HepG2 (cell line): ENCODE results near the gene GAPT. TPM values are rescaled to one million over a fixed set of nuclear protein-coding genes. Genes with fewer than 3 reads are reported as not detected.

Source experiments
- ATAC-seq: fragments of 200-7000 bp; cut with Tn5 transposase; 3 replicates; pipeline ENCODE4 v1.9.1; 2020; ENCODE audit warnings: mild to moderate bottlenecking, moderate library complexity
- BruUV-seq: library from RNA; stranded (reverse); fragments of 400-500 nt; replicated peaks from 2 replicates; lab custom pipeline; 2021; lab: Mats Ljungman, UMichigan
- CTCF ChIA-PET: fragments of 300-600 bp; formaldehyde crosslinking; extraction: SDS; loops from one replicate; lab custom pipeline; 2021; ENCODE audit warnings: low total read pairs, inconsistent platforms, low intra/inter-chr PET ratio; lab: Yijun Ruan, JAX
- POLR2A ChIA-PET: fragments of 350-600 bp; sonication (Branson Sonifier 250); formaldehyde crosslinking; loops from one replicate; lab custom pipeline; 2020; ENCODE audit warnings: antibody characterized with exemption, inconsistent platforms; lab: Yijun Ruan, JAX
- DNase-seq: peaks from one replicate; pipeline ENCODE4 v3.0.0-alpha.2; 2015; ENCODE audit warnings: low spot score
- FAIRE-seq: peaks from 3 replicates; lab custom pipeline; 2011; peaks lifted over from hg19 to GRCh38; lab: Jason Lieb, UNC
- H2AFZ ChIP-seq: one replicate; pipeline ENCODE4 v1.6.1; 2011; ENCODE audit warnings: low read length, inconsistent platforms
- H3K27ac ChIP-seq: fragments of 300-600 bp; 3 replicates; pipeline ENCODE4 v1.8.0; 2011; ENCODE audit warnings: mixed run types, mild to moderate bottlenecking, mixed read lengths, low read length, inconsistent platforms; ENCODE audit not compliant: insufficient read depth; ENCODE audit errors: extremely low read length
- H3K27me3 ChIP-seq, 2 experiments: fragments of 200-600 bp in 1 of 2; 2 replicates in 1 of 2; 3 replicates in 1 of 2; pipeline versions ENCODE4 v1.6.0 to v1.8.0; 2011; ENCODE audit warnings: low read length in 2 of 2, mild to moderate bottlenecking in 2 of 2, moderate library complexity in 2 of 2, inconsistent platforms in 1 of 2; ENCODE audit not compliant: insufficient read depth in 2 of 2, control insufficient read depth in 1 of 2
- H3K36me3 ChIP-seq, 2 experiments: fragments of 200-600 bp in 1 of 2; replicated peaks in 1 of 2; 2 replicates in 1 of 2; 3 replicates in 1 of 2; pipeline versions ENCODE4 v1.5.1 to v1.8.0; 2011; ENCODE audit warnings: low read length in 2 of 2, inconsistent platforms in 1 of 2; ENCODE audit not compliant: insufficient read depth in 2 of 2, control insufficient read depth in 1 of 2
- H3K4me1 ChIP-seq: 2 replicates; pipeline ENCODE4 v1.5.1; 2012; ENCODE audit warnings: low read length, inconsistent platforms; ENCODE audit not compliant: insufficient read depth
- H3K4me2 ChIP-seq: 2 replicates; pipeline ENCODE4 v1.6.0; 2011; ENCODE audit warnings: low read depth, low read length, inconsistent platforms
- H3K4me3 ChIP-seq, 3 experiments: fragments of 200-600 bp in 1 of 3; sonication (generic), shearing (Covaris generic) in 1 of 3; replicated peaks in 1 of 3; 2 replicates each; pipeline ENCODE4 v1.5.1; 2011 to 2016; ENCODE audit warnings: low read length in 3 of 3, inconsistent platforms in 2 of 3, low read depth in 2 of 3, mild to moderate bottlenecking in 2 of 3, control low read depth in 1 of 3, mixed read lengths in 1 of 3; ENCODE audit not compliant: insufficient read depth in 1 of 3
- H3K79me2 ChIP-seq: one replicate; pipeline ENCODE4 v1.6.1; 2011; ENCODE audit warnings: low read length, inconsistent platforms; ENCODE audit not compliant: insufficient read depth
- H3K9ac ChIP-seq: 2 replicates; pipeline ENCODE4 v1.6.0; 2011; ENCODE audit warnings: mild to moderate bottlenecking, low read depth, low read length, inconsistent platforms; ENCODE audit not compliant: insufficient read depth
- H3K9me3 ChIP-seq: 2 replicates; pipeline ENCODE4 v1.5.1; 2012; ENCODE audit warnings: mild to moderate bottlenecking, low read length
- H4K20me1 ChIP-seq: 2 replicates; pipeline ENCODE4 v1.6.0; 2011; ENCODE audit warnings: inconsistent platforms, mild to moderate bottlenecking, low read length, moderate library complexity; ENCODE audit not compliant: insufficient read depth
- DPF2 ChIP-seq: sonication (generic); formaldehyde crosslinking; IDR thresholded peaks from 2 replicates; pipeline ENCODE4 v1.4.0; 2020; ENCODE audit warnings: mild to moderate bottlenecking, low read depth, missing genetic modification reagents, borderline replicate concordance
- DR1 ChIP-seq: sonication (generic); formaldehyde crosslinking; IDR thresholded peaks from 2 replicates; pipeline ENCODE4 v1.8.0; 2021; ENCODE audit warnings: mild to moderate bottlenecking, missing genetic modification reagents, inconsistent platforms
- HMGXB4 ChIP-seq, 2 experiments: sonication (generic) in 1 of 2; formaldehyde crosslinking in 1 of 2; IDR thresholded peaks; 2 replicates each; pipeline versions ENCODE4 v1.4.0 to v1.6.1; 2018 to 2020; ENCODE audit warnings: missing genetic modification reagents in 2 of 2, borderline replicate concordance in 1 of 2, low read depth in 1 of 2, mild to moderate bottlenecking in 1 of 2, missing biosample characterization in 1 of 2
- MATR3 ChIP-seq: sonication (generic); formaldehyde crosslinking; IDR thresholded peaks from 2 replicates; pipeline ENCODE4 v1.4.0; 2020; ENCODE audit warnings: missing genetic modification reagents
- NFE2L1 ChIP-seq: sonication (generic); formaldehyde crosslinking; IDR thresholded peaks from 2 replicates; pipeline ENCODE4 v1.4.0; 2020; ENCODE audit warnings: missing genetic modification reagents, mild to moderate bottlenecking, borderline replicate concordance
- PLSCR1 ChIP-seq: sonication (generic); formaldehyde crosslinking; IDR thresholded peaks from 2 replicates; pipeline ENCODE4 v1.5.0; 2020; ENCODE audit warnings: missing genetic modification reagents, mild to moderate bottlenecking, borderline replicate concordance
- TBX2 ChIP-seq: sonication (generic); formaldehyde crosslinking; IDR thresholded peaks from 2 replicates; pipeline ENCODE4 v1.5.0; 2020; ENCODE audit warnings: missing genetic modification reagents, mild to moderate bottlenecking, borderline replicate concordance
- TOPORS ChIP-seq: sonication (generic); formaldehyde crosslinking; IDR thresholded peaks from 2 replicates; pipeline ENCODE4 v1.8.0; 2023; ENCODE audit warnings: mild to moderate bottlenecking, missing genetic modification reagents
- TRIM24 ChIP-seq: sonication (generic); formaldehyde crosslinking; IDR thresholded peaks from 2 replicates; pipeline ENCODE4 v1.8.0; 2022; ENCODE audit warnings: mild to moderate bottlenecking, missing genetic modification reagents
- ZFX ChIP-seq: sonication (generic); formaldehyde crosslinking; IDR thresholded peaks from 2 replicates; pipeline ENCODE4 v1.4.0; 2020; ENCODE audit warnings: mild to moderate bottlenecking, low read depth, missing genetic modification reagents, moderate library complexity
- ZNF225 ChIP-seq: sonication (generic); formaldehyde crosslinking; IDR thresholded peaks from 2 replicates; pipeline ENCODE4 v1.4.0; 2020; ENCODE audit warnings: mild to moderate bottlenecking, missing genetic modification reagents
- ZNF260 ChIP-seq: sonication (generic); formaldehyde crosslinking; IDR thresholded peaks from 2 replicates; pipeline ENCODE4 v1.4.0; 2020; ENCODE audit warnings: missing genetic modification reagents, low read depth, mild to moderate bottlenecking, borderline replicate concordance
- ZNF580 ChIP-seq: IDR thresholded peaks from 2 replicates; pipeline ENCODE4 v1.6.1; 2016; ENCODE audit warnings: low read depth, borderline replicate concordance
- ZNF720 ChIP-seq: sonication (generic); formaldehyde crosslinking; IDR thresholded peaks from 2 replicates; pipeline ENCODE4 v1.4.0; 2020; ENCODE audit warnings: missing genetic modification reagents
- ZNF772 ChIP-seq: sonication (generic); formaldehyde crosslinking; IDR thresholded peaks from 2 replicates; pipeline ENCODE4 v1.5.0; 2020; ENCODE audit warnings: mild to moderate bottlenecking, missing genetic modification reagents
- WGBS: methylation state at CpG from one replicate; pipeline ENCODE4 v1.1.6; 2017; ENCODE audit warnings: low lambda C conversion rate; 5-methylcytosine and 5-hydroxymethylcytosine counted together
- in situ Hi-C: cut with HindIII; loops from 2 replicates; pipeline ENCODE4 v1.10.0; 2017; ENCODE audit warnings: low pct_unique_long_range_greater_than_20kb; ENCODE audit not compliant: extremely low pct_ligation_motif_present
- intact Hi-C: fragments of 100-400 bp; cut with micrococcal nuclease; formaldehyde crosslinking; loops from one replicate; pipeline ENCODE4 v1.10.0; 2022; ENCODE audit not compliant: unreplicated experiment
- polyA plus RNA-seq, 8 experiments: library from polyadenylated mRNA; depleted of rRNA in 3 of 8; stranded (reverse) in 7 of 8; unstranded in 1 of 8; fragments of >200 nt; fragmentation: Illumina TruSeq in 4 of 8; extraction: Trizol in 4 of 8; gene quantifications; 2 replicates each; pipeline versions ENCODE4 v1.2.1 to v1.2.3, GENCODE V29; 2011 to 2016; ENCODE audit warnings: low read depth in 4 of 8, missing spikeins in 1 of 8, mixed read lengths in 1 of 8; ENCODE audit not compliant: insufficient read depth in 1 of 8
- total RNA-seq, 5 experiments: library from RNA; depleted of rRNA; stranded (reverse); fragments of >200 nt; fragmentation: Illumina TruSeq; extraction: Trizol; gene quantifications; 2 replicates each; pipeline ENCODE4 v1.2.3, GENCODE V29; 2016; ENCODE audit warnings: low read depth in 1 of 5

GAPT gene
- total and polyA plus RNA-seq, 2 of the 13 experiments (the other 11 are each of a cell fraction or from before 2014, with no cell fraction given) = not detected

- TF ChIP-seq DR1 (CRISPR knock-in tag) = no peak
- no peak for TF ChIP-seq ZNF720
- no peak for TF ChIP-seq ZFX (CRISPR knock-in tag)
- no peak for TF ChIP-seq NFE2L1 (CRISPR knock-in tag)
- TF ChIP-seq TRIM24 (CRISPR knock-in tag) = no peak
- TF ChIP-seq ZNF580 (CRISPR knock-in tag) = no peak
- no peak for TF ChIP-seq ZNF225
- TF ChIP-seq ZNF772 = no peak
Observed at GRCh38 chr5:58450811-58451629, 40.2 kb upstream of the GAPT start (continued).

DNA sequence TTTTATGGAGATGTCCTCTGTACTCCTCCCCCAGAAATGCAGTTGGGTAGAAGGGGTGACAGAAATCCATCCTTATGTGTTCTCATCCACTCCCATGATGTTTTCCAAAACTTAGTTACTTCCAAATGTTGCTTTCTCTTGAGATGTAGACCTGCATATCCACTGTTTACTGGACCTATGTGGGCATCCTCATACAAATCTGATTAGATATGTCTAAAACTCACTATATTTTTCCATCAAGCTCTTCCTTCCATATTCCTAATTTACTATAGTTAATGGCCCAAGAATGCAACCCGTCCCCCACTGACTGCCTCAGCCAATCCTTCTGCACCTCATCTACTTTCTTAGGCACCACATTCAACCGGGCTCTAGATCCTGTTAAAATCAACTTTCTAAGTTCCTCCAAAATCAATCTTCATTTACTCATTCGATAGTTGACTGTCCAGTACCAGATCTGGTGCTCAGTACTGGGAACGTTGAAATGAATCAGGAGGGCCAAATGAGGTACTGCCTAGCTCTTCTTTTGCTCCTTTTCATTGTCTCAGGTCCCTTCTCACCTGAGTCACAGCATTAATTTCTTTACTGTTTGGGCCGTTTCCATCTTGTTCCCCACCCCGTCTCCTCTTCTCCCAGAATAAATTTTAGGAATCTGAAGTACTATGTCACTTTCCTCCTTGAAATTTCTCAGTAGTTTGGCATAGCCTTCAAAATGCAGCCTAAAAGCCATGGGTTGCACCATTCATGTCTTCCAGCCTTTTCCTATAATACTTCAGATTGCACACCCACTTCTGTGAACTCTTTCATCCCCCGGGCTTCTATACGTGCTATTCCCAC lies 39.3 kb upstream of the GAPT start:
- intact Hi-C loops = no loop called here
- no peak for FAIRE-seq
- no peak for DNase-seq
- Histone ChIP-seq H3K79me2 (no peaks in the 10 kb centered on the region), H4K20me1 (no peaks in the 10 kb centered on the region), H2AFZ (no peak overlapping the region), H3K36me3 (peaks cover 3 to 9% of the 10 kb centered on the region in 2 experiments; a peak in 2 of 5 replicates), H3K9me3 (no peaks in the 10 kb centered on the region), H3K4me2 (no peak overlapping the region), H3K4me3 (no peak overlapping the region), H3K27ac (no peak overlapping the region), H3K4me1 (peaks cover 9% of the 10 kb centered on the region; the same call in 1 of the 2 replicates), H3K27me3 (no peaks in the 10 kb centered on the region), H3K9ac (no peak overlapping the region)
- WGBS = 66% methylated on average over 8 of the region's 8 CpGs
- ChIA-PET CTCF (no interaction called here), POLR2A (no interaction called here)
- no peak for TF ChIP-seq TBX2
- TF ChIP-seq HMGXB4 (CRISPR knock-in tag; IDR thresholded peaks at IDR 0.05; ENCODE audit: borderline replicate concordance in 1 of 2, low read depth in 1 of 2) = no peak
- no peak for TF ChIP-seq ZNF772
- no peak for TF ChIP-seq MATR3
- TF ChIP-seq PLSCR1 (CRISPR knock-in tag) = no peak
- no peak for TF ChIP-seq TOPORS
- TF ChIP-seq ZNF260 (CRISPR knock-in tag) = no peak
- TF ChIP-seq DPF2 (CRISPR knock-in tag) = no peak
- in situ Hi-C loops = loop anchor here (25.0 kb wide), 1 partner anchor 940 kb away; no protein-coding TSS in a partner anchor
- BruUV-seq = no TSS peak
- ATAC-seq = no peak
